ENCODE results near the gene CGREF1. TPM values are rescaled to one million over a fixed set of nuclear protein-coding genes. Genes with fewer than 3 reads are reported as not detected.

The CGREF1 gene
- total RNA-seq (2022; extraction: Qiagen RNA extraction) = 7.3 to 9.0 TPM (median 8.4 TPM) in 5 replicates

GRCh38 chr2:27118525-27119329, at the start of gene CGREF1:
CGREF1 (minus strand) TSS chr2:27119128; CDS start chr2:27104366, 14,762 bp downstream.

GRCh38 chr2:27148801-27149439, 30.0 kb upstream of the CGREF1 start, which contains the start of gene TCF23:
TCF23 (plus strand) TSS chr2:27149004; CDS start chr2:27149134, 130 bp downstream.

GRCh38 chr2:27139310-27139709, 20.4 kb upstream of the CGREF1 start, which contains the start of gene PRR30:
PRR30 (minus strand) TSS chr2:27139410; CDS start chr2:27138329, 1,081 bp downstream.

GRCh38 chr2:27133905-27134780, 15.2 kb upstream of the CGREF1 start, which contains the start of gene PREB:
PREB (minus strand) TSS chr2:27134636; CDS start chr2:27134421, 215 bp downstream.

GRCh38 chr2:27123302-27124150, 4.6 kb upstream of the CGREF1 start, which contains the start of gene ABHD1:
ABHD1 (plus strand) TSS chr2:27123815; CDS start chr2:27123949, 134 bp downstream.

GRCh38 chr2:27086724-27087593, 32.0 kb downstream of the CGREF1 start, which contains the start of gene KHK:
KHK (plus strand) TSS chr2:27086772; CDS start chr2:27087260, 488 bp downstream.

GRCh38 chr2:27078267-27079194, 40.4 kb downstream of the CGREF1 start, which contains the start of gene EMILIN1:
EMILIN1 (plus strand) TSS chr2:27078615; CDS start chr2:27079066, 451 bp downstream.

GRCh38 chr2:27071277-27071989, 47.5 kb downstream of the CGREF1 start, which contains the start of gene OST4:
OST4 (minus strand) TSS chr2:27071654.

GRCh38 chr2:27050996-27051901, 67.7 kb downstream of the CGREF1 start, which contains the start of gene AGBL5:
AGBL5 (plus strand) TSS chr2:27051668; CDS start chr2:27052959, 1,291 bp downstream.

Other genes starting within 250 kb of the CGREF1 start
- 9.4 to 12.8 TPM (median 10.7 TPM) in 5 replicates for gene MAPRE3, start 148.5 kb downstream of the CGREF1 start, total RNA-seq (2022; extraction: Qiagen RNA extraction)
- 53.5 to 68.3 TPM (median 65.9 TPM) in 5 replicates for gene TMEM214, start 86.2 kb downstream of the CGREF1 start, total RNA-seq (2022; extraction: Qiagen RNA extraction)
- 28.1 to 32.0 TPM (median 30.4 TPM) in 5 replicates for gene AGBL5, start 67.5 kb downstream of the CGREF1 start, total RNA-seq (2022; extraction: Qiagen RNA extraction)
- 539 to 642 TPM (median 562 TPM) in 5 replicates for gene OST4, start 47.5 kb downstream of the CGREF1 start, total RNA-seq (2022; extraction: Qiagen RNA extraction)
- gene EMILIN1, start 40.5 kb downstream of the CGREF1 start, total RNA-seq (2022; extraction: Qiagen RNA extraction) = 0.27 to 0.56 TPM (median 0.47 TPM) in 5 replicates
- gene KHK, start 32.4 kb downstream of the CGREF1 start, total RNA-seq (2022; extraction: Qiagen RNA extraction) = 7.6 to 10.4 TPM (median 10.2 TPM) in 5 replicates
- 0.77 to 2.1 TPM (median 1.5 TPM) in 5 replicates for gene ABHD1, start 4.7 kb upstream of the CGREF1 start, total RNA-seq (2022; extraction: Qiagen RNA extraction)
- gene PREB, start 15.5 kb upstream of the CGREF1 start, total RNA-seq (2022; extraction: Qiagen RNA extraction) = 44.7 to 60.1 TPM (median 58.3 TPM) in 5 replicates
- gene PRR30, start 20.3 kb upstream of the CGREF1 start, total RNA-seq (2022; extraction: Qiagen RNA extraction) = not detected in 5 replicates
- not detected in 5 replicates for gene TCF23, start 29.9 kb upstream of the CGREF1 start, total RNA-seq (2022; extraction: Qiagen RNA extraction)
- gene ATRAID, start 92.9 kb upstream of the CGREF1 start, total RNA-seq (2022; extraction: Qiagen RNA extraction) = 206 to 230 TPM (median 222 TPM) in 5 replicates
- gene SLC5A6, start 93.1 kb upstream of the CGREF1 start, total RNA-seq (2022; extraction: Qiagen RNA extraction) = 61.6 to 71.0 TPM (median 63.7 TPM) in 5 replicates
- 51.1 to 65.2 TPM (median 61.1 TPM) in 5 replicates for gene CAD, start 98.2 kb upstream of the CGREF1 start, total RNA-seq (2022; extraction: Qiagen RNA extraction)
- gene SLC30A3, start 143.9 kb upstream of the CGREF1 start, total RNA-seq (2022; extraction: Qiagen RNA extraction) = 2.1 to 4.0 TPM (median 3.3 TPM) in 5 replicates
- gene DNAJC5G, start 156.3 kb upstream of the CGREF1 start, total RNA-seq (2022; extraction: Qiagen RNA extraction) = not detected in 5 replicates
- gene TRIM54, start 163.3 kb upstream of the CGREF1 start, total RNA-seq (2022; extraction: Qiagen RNA extraction) = 0.70 to 1.3 TPM (median 0.91 TPM) in 5 replicates
- 0.30 to 2.8 TPM (median 1.4 TPM) in 5 replicates for gene UCN, start 189.3 kb upstream of the CGREF1 start, total RNA-seq (2022; extraction: Qiagen RNA extraction)
- gene MPV17, start 204.0 kb upstream of the CGREF1 start, total RNA-seq (2022; extraction: Qiagen RNA extraction) = 76.5 to 95.8 TPM (median 85.5 TPM) in 5 replicates
- 55.1 to 62.9 TPM (median 59.6 TPM) in 5 replicates for gene GTF3C2, start 237.6 kb upstream of the CGREF1 start, total RNA-seq (2022; extraction: Qiagen RNA extraction)

Measured in A549 treated with Mapracorat at 1 μM for 4 hours (cell line).